T47D (cell line): Measurements from ENCODE around the gene ANKRD23.

Source experiments
- DNase-seq, 2 experiments: peaks; one replicate each; pipeline versions ENCODE4 v3.0.0 to v3.0.0-alpha.2; 2011 to 2012; ENCODE audit warnings: low read depth in 1 of 2, low spot score in 1 of 2
- JUND ChIP-seq: IDR thresholded peaks from 2 replicates; pipeline ENCODE4 v1.6.1; 2012; ENCODE audit warnings: low read depth
- in situ Hi-C: cut with HindIII; loops from 2 replicates; pipeline ENCODE4 v1.10.0; 2016; ENCODE audit warnings: low sequenced_read_pairs, low pct_unique_long_range_greater_than_20kb

The ANKRD23 gene

GRCh38 chr2:96795076-96795475 lies 48.7 kb downstream of the ANKRD23 start:
- TF ChIP-seq JUND = no peak
- no peak for DNase-seq
- in situ Hi-C loops = no loop called here

DNA sequence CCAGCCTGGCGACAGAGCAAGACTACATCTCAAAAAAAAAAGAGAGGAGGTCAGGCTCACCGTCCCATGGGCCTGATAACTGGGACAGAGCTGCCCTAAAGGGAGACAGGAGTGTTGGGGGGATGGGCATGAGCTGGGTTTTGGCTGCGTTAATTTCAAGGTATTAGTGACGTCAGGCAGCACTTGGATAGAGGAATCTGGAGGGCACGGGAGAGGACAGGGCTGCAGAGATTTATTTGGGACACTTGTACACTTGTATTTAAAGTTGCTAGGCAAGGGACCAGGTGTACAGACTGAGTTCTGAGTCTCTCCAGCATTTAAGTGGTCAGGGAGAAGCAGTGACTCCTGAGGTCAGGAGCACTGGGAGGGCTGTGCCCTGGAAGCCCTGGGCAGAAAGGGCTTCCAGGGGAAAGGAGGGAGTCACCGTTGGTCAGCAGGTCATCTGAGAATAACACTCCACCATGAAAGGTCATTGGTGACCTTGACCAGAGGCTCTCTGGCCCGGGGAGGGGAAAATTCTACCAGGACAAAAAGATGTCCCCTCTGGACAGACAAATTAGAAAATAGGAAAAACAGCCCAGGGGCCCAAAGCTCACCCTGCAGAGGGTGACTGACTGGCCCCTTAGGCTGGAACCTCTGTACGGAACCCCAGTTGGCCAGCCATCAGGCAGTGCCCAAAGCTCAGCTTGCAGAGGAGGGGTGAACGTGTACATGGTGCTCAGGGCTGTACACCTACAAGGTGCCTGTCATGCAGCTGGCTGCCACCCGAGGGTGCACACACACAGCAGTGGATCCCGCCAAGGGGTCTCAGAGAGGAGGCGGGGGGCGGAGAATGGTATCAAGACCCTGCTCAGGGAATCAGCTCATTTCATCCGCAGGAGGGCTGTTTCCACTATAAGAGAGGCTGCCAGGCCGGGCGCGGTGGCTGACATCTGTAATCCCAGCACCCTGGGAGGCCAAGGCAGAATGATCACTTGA lies 50.8 kb downstream of the ANKRD23 start:
- no peak for TF ChIP-seq JUND
- in situ Hi-C loops = no loop called here

DNA sequence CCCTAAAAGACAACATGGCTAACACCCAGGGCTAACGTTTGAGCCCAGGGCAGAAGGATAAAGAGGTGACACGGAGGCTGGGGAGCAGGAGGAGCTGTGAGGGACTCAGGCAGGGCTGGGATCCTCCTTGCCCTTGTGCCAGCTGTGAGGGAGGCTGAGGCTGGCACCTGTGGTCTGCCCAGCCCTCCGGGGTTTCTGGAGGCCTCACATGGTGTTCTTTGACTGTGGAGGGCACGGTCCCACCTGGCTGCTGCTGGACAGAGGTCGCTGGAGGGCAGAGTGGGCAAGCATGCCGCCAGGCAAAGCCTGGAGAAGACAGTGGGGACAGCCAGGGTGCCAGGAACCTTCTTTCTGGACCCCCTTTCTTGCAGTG lies 54.6 kb downstream of the ANKRD23 start:
- no peak for DNase-seq
- TF ChIP-seq JUND = no peak
- in situ Hi-C loops = no loop called here

More for the DNA sequence above, 50.8 kb downstream of the ANKRD23 start:
- DNase-seq = no peak

DNA sequence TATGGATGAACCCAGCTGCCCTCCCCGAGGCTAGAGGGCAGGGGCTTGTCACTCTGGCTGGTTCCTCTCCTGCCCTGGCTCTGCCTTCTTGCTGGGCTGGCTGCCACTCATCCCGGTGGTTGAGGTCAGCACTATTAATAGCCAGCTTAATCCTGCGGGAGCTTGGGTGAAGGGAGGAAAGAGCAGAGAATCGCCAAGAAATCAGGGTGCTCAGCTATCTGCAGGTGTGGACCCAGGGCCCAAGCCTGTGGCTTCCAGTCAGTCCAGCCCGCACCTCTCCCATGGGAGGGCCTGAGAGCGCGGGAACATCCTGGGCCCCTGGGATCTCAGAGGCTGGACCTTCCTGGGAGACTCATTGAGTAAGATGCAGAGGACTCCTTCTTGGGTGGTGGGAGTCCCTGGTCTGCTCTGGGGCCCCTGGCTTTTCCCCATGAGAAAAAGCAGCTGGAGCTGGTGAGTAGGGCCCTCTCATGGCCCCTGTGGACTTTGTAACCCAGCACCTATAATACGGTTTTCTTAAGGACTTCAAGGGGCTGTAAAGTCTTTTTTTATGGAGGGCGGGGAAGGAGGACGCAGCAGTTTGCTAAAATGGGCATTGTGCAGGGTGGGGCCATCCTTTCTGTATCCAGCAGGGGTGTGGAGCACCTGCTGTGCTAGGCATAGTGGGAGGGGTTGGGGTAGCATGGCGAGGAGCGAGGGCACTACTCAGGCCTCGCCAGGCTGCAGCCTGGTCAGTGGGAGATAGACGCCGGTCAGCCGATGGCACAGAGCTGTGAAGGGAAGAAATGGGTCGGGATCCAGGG lies 55.2 kb downstream of the ANKRD23 start:
- in situ Hi-C loops = no loop called here
- TF ChIP-seq JUND = no peak
- DNase-seq = no peak
